HCT116 (cell line): Measurements from ENCODE around the gene CDC42BPB. TPM values are rescaled to one million over a fixed set of nuclear protein-coding genes. Genes with fewer than 3 reads are reported as not detected.

Source experiments
- ATAC-seq: fragments of 200-7000 bp; cut with Tn5 transposase; 2 replicates; pipeline ENCODE4 v1.9.1; 2020; ENCODE audit warnings: mild to moderate bottlenecking, moderate library complexity
- BruUV-seq: library from RNA; stranded (reverse); fragments of 400-500 nt; replicated peaks from 2 replicates; lab custom pipeline; 2021; lab: Mats Ljungman, UMichigan
- CTCF ChIA-PET: fragments of 300-600 bp; sonication (Branson Sonifier 250); formaldehyde crosslinking; loops from one replicate; lab custom pipeline; 2021; ENCODE audit warnings: antibody characterized with exemption; lab: Charles Lee
- POLR2A ChIA-PET: fragments of 300-600, 350-600 bp; sonication (Branson Sonifier 250); formaldehyde crosslinking; loops from one replicate; lab custom pipeline; 2021; ENCODE audit warnings: antibody characterized with exemption; lab: Charles Lee
- RAD21 ChIA-PET, 2 experiments: fragments of 300-600 bp; sonication (Branson Sonifier 250); formaldehyde crosslinking; loops; one replicate each; lab custom pipeline; 2023; ENCODE audit warnings: low total read pairs in 2 of 2; ENCODE audit not compliant: uncharacterized antibody in 2 of 2, unreplicated experiment in 2 of 2, low non-redundant PET in 1 of 2; lab: Charles Lee
- DNase-seq: peaks from one replicate; pipeline ENCODE4 v3.0.0-alpha.2; 2010; ENCODE audit warnings: low read depth, low spot score
- H2AFZ ChIP-seq: fragments of 200-600 bp; shearing (Covaris generic), sonication (generic); 2 replicates; pipeline ENCODE4 v1.6.1; 2017; ENCODE audit warnings: low read depth, mixed run types, mixed read lengths, antibody characterized with exemption, low read length; ENCODE audit not compliant: poor library complexity, severe bottlenecking
- H3K27ac ChIP-seq: 2 replicates; pipeline ENCODE4 v1.5.1; 2012; ENCODE audit warnings: low read depth, low read length
- H3K27me3 ChIP-seq: fragments of 200-600 bp; sonication (generic); 2 replicates; pipeline ENCODE4 v1.6.1; 2016; ENCODE audit warnings: mixed run types, low read length, mixed read lengths; ENCODE audit not compliant: insufficient read depth
- H3K36me3 ChIP-seq, 2 experiments: fragments of 200-500 bp in 1 of 2; fragments of 200-600 bp in 1 of 2; sonication (Bioruptor generic) in 1 of 2; sonication (generic) in 1 of 2; 2 replicates each; pipeline versions ENCODE4 v1.5.1 to v1.6.1; 2014 to 2016; ENCODE audit warnings: low read length in 2 of 2, inconsistent platforms in 1 of 2, mixed read lengths in 1 of 2, mixed run types in 1 of 2; ENCODE audit not compliant: insufficient read depth in 2 of 2, control insufficient read depth in 1 of 2
- H3K4me1 ChIP-seq, 2 experiments: fragments of 200-600 bp in 1 of 2; sonication (generic) in 1 of 2; 2 replicates each; pipeline versions ENCODE4 v1.5.1 to v1.6.1; 2012 to 2017; ENCODE audit warnings: low read length in 2 of 2, inconsistent platforms in 1 of 2, mild to moderate bottlenecking in 1 of 2, mixed read lengths in 1 of 2, mixed run types in 1 of 2, moderate library complexity in 1 of 2; ENCODE audit not compliant: insufficient read depth in 2 of 2, control insufficient read depth in 1 of 2
- H3K4me2 ChIP-seq: fragments of 200-600 bp; sonication (generic); 2 replicates; pipeline ENCODE4 v1.6.1; 2017; ENCODE audit warnings: mixed run types, low read length, mixed read lengths
- H3K4me3 ChIP-seq, 2 experiments: fragments of 200-600 bp in 1 of 2; sonication (generic) in 1 of 2; replicated peaks in 1 of 2; 2 replicates each; pipeline ENCODE4 v1.5.1; 2011 to 2016; ENCODE audit warnings: low read length in 2 of 2, control low read depth in 1 of 2, low read depth in 1 of 2, mild to moderate bottlenecking in 1 of 2, mixed read lengths in 1 of 2, mixed run types in 1 of 2
- H3K79me2 ChIP-seq: fragments of 200-600 bp; sonication (generic); 2 replicates; pipeline ENCODE4 v1.6.1; 2017; ENCODE audit warnings: mild to moderate bottlenecking, mixed run types, low read length, moderate library complexity, mixed read lengths; ENCODE audit not compliant: insufficient read depth
- H3K9ac ChIP-seq: fragments of 200-600 bp; sonication (generic); 2 replicates; pipeline ENCODE4 v1.6.1; 2016; ENCODE audit warnings: low read length, mixed read lengths
- H3K9me2 ChIP-seq: fragments of 200-600 bp; sonication (generic), shearing (Covaris generic); 2 replicates; pipeline ENCODE4 v1.6.1; 2017; ENCODE audit warnings: mixed run types, mild to moderate bottlenecking, moderate library complexity; ENCODE audit not compliant: insufficient read depth
- H3K9me3 ChIP-seq, 2 experiments: fragments of 200-500 bp in 1 of 2; fragments of 200-600 bp in 1 of 2; sonication (Bioruptor generic) in 1 of 2; sonication (generic) in 1 of 2; 2 replicates each; pipeline ENCODE4 v1.6.1; 2014 to 2017; ENCODE audit warnings: low read length in 2 of 2, mixed read lengths in 2 of 2, inconsistent platforms in 1 of 2, low read depth in 1 of 2, mild to moderate bottlenecking in 1 of 2, mixed run types in 1 of 2, moderate library complexity in 1 of 2; ENCODE audit not compliant: control insufficient read depth in 1 of 2, insufficient read depth in 1 of 2
- H4K20me1 ChIP-seq: fragments of 200-600 bp; sonication (generic), shearing (Covaris generic); 2 replicates; pipeline ENCODE4 v1.6.1; 2017; ENCODE audit warnings: mixed run types, mild to moderate bottlenecking, moderate library complexity; ENCODE audit not compliant: insufficient read depth
- CEBPB ChIP-seq: IDR thresholded peaks from 2 replicates; pipeline ENCODE4 v1.6.1; 2012; ENCODE audit warnings: low read depth
- ELF1 ChIP-seq: IDR thresholded peaks from 2 replicates; pipeline ENCODE4 v1.6.1; 2012; ENCODE audit warnings: low read depth, borderline replicate concordance
- EZH2phosphoT487 ChIP-seq: fragments of 200-600 bp; IDR thresholded peaks from 2 replicates; pipeline ENCODE4 v1.6.1; 2018; ENCODE audit warnings: antibody characterized with exemption, borderline replicate concordance
- FOSL1 ChIP-seq: IDR thresholded peaks from 2 replicates; pipeline ENCODE4 v1.6.1; 2012; ENCODE audit warnings: low read depth
- JUND ChIP-seq: IDR thresholded peaks from 2 replicates; pipeline ENCODE4 v1.6.1; 2012
- POLR2A ChIP-seq: IDR thresholded peaks from 2 replicates; pipeline ENCODE4 v1.7.0; 2011; ENCODE audit warnings: borderline replicate concordance; ENCODE audit not compliant: insufficient read depth, insufficient read length; ENCODE audit errors: extremely low read depth
- POLR2AphosphoS5 ChIP-seq: IDR thresholded peaks from 2 replicates; pipeline ENCODE4 v1.6.1; 2011; ENCODE audit warnings: mild to moderate bottlenecking, low read depth, low read length, moderate library complexity
- RAD21 ChIP-seq: IDR thresholded peaks from 2 replicates; pipeline ENCODE4 v1.6.1; 2012; ENCODE audit warnings: low read depth, mild to moderate bottlenecking
- SIN3A ChIP-seq: IDR thresholded peaks from 2 replicates; pipeline ENCODE4 v1.6.1; 2012; ENCODE audit warnings: low read depth
- SP1 ChIP-seq: IDR thresholded peaks from 2 replicates; pipeline ENCODE4 v1.6.1; 2012; ENCODE audit warnings: low read depth
- TCF7L2 ChIP-seq: IDR thresholded peaks from 2 replicates; pipeline ENCODE4 v1.7.0; 2011; ENCODE audit warnings: borderline replicate concordance, inconsistent platforms; ENCODE audit not compliant: insufficient read depth, insufficient read length; ENCODE audit errors: extremely low read depth
- YY1 ChIP-seq: IDR thresholded peaks from 2 replicates; pipeline ENCODE4 v1.6.1; 2011; ENCODE audit warnings: low read length, low read depth, moderate library complexity, mild to moderate bottlenecking; ENCODE audit not compliant: insufficient replicate concordance; ENCODE audit errors: extremely low read depth
- ZFX ChIP-seq: fragments of 450-650 bp; IDR thresholded peaks from 2 replicates; pipeline ENCODE4 v1.6.1; 2017
- ZNF274 ChIP-seq: fragments of 200-500 bp; sonication (Bioruptor generic); IDR thresholded peaks from 2 replicates; pipeline ENCODE4 v1.6.1; 2014; ENCODE audit warnings: mild to moderate bottlenecking, low read depth, low read length, inconsistent platforms
- intact Hi-C: fragments of 100-400 bp; cut with micrococcal nuclease; formaldehyde crosslinking; loops from 2 replicates; pipeline ENCODE4 v1.10.0; 2022
- total RNA-seq: library from RNA; stranded (reverse); gene quantifications from one replicate; pipeline ENCODE4 v1.2.1, GENCODE V29; 2021; ENCODE audit not compliant: unreplicated experiment
- TF ChIP-seq, protein P1 (sequence below): IDR thresholded peaks from 2 replicates; pipeline ENCODE4 v1.6.1; 2012; ENCODE audit warnings: low read depth
- TF ChIP-seq, protein P2 (sequence below): IDR thresholded peaks from 2 replicates; pipeline ENCODE4 v1.6.1; 2012
- TF ChIP-seq, protein P3 (sequence below): IDR thresholded peaks from 2 replicates; pipeline ENCODE4 v1.6.1; 2011; ENCODE audit warnings: mild to moderate bottlenecking, low read length, moderate library complexity; ENCODE audit not compliant: insufficient replicate concordance; ENCODE audit errors: extremely low read depth
- TF ChIP-seq, protein P4 (sequence below), 3 experiments: fragments of 200-600 bp in 1 of 3; sonication (generic) in 1 of 3; IDR thresholded peaks in 2 of 3; conservative IDR thresholded peaks in 1 of 3; 2 replicates each; pipeline ENCODE4 v1.5.1; 2012 to 2017; ENCODE audit warnings: low read depth in 2 of 3, low read length in 2 of 3, antibody characterized with exemption in 1 of 3, borderline replicate concordance in 1 of 3, control low read depth in 1 of 3, mild to moderate bottlenecking in 1 of 3, mixed read lengths in 1 of 3, mixed run types in 1 of 3, moderate library complexity in 1 of 3; ENCODE audit not compliant: insufficient read depth in 1 of 3

Gene CDC42BPB
- total RNA-seq, 1 experiment from 2014 or later, result 85.6 TPM

DNA sequence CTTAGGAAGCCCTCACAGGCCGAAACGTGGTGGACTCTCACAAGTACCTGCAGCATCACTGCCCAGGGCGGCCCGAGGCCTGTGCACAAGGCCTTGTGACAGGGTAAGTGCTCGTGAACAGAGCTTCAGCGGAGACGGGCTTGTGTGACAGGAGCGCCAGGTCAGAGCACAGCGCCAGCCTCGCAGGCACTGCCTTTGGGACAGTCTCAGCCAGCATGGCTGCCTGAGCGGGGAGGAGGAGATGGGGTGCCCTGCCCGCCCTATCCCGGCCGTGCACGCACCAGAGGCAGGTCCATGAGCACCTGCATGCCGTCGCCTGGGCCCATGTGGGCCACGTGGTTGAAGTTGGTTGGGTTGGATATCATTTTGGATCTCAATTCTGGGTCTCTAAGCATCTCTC, 118.0 kb downstream of the CDC42BPB start:
- RAD21 ChIA-PET, result no interaction called here
- H3K79me2 ChIP-seq, result no peaks in the 10 kb centered on the region
- intact Hi-C loops, result no loop called here
- no peak overlapping the region for H3K4me2 ChIP-seq
- no peaks in the 10 kb centered on the region for H4K20me1 ChIP-seq
- H3K9me3 ChIP-seq, result no peaks in the 10 kb centered on the region
- H3K9ac ChIP-seq, result no peak overlapping the region
- peaks cover 14 to 25% of the 10 kb centered on the region in 2 experiments; a peak in 2 of 4 replicates for H3K36me3 ChIP-seq
- TF ChIP-seq, protein P1, sequence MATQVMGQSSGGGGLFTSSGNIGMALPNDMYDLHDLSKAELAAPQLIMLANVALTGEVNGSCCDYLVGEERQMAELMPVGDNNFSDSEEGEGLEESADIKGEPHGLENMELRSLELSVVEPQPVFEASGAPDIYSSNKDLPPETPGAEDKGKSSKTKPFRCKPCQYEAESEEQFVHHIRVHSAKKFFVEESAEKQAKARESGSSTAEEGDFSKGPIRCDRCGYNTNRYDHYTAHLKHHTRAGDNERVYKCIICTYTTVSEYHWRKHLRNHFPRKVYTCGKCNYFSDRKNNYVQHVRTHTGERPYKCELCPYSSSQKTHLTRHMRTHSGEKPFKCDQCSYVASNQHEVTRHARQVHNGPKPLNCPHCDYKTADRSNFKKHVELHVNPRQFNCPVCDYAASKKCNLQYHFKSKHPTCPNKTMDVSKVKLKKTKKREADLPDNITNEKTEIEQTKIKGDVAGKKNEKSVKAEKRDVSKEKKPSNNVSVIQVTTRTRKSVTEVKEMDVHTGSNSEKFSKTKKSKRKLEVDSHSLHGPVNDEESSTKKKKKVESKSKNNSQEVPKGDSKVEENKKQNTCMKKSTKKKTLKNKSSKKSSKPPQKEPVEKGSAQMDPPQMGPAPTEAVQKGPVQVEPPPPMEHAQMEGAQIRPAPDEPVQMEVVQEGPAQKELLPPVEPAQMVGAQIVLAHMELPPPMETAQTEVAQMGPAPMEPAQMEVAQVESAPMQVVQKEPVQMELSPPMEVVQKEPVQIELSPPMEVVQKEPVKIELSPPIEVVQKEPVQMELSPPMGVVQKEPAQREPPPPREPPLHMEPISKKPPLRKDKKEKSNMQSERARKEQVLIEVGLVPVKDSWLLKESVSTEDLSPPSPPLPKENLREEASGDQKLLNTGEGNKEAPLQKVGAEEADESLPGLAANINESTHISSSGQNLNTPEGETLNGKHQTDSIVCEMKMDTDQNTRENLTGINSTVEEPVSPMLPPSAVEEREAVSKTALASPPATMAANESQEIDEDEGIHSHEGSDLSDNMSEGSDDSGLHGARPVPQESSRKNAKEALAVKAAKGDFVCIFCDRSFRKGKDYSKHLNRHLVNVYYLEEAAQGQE, result no peak
- TF ChIP-seq FOSL1 (no peak), YY1 (no peak), EZH2phosphoT487 (no peak), SP1 (no peak), POLR2A (no peak), ZNF274 (no peak), POLR2AphosphoS5 (no peak), RAD21 (no peak), ZFX (no peak), JUND (no peak), CEBPB (no peak), TCF7L2 (no peak), SIN3A (no peak), ELF1 (no peak)
- TF ChIP-seq, protein P2, sequence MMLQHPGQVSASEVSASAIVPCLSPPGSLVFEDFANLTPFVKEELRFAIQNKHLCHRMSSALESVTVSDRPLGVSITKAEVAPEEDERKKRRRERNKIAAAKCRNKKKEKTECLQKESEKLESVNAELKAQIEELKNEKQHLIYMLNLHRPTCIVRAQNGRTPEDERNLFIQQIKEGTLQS, result no peak
- TF ChIP-seq, protein P3, sequence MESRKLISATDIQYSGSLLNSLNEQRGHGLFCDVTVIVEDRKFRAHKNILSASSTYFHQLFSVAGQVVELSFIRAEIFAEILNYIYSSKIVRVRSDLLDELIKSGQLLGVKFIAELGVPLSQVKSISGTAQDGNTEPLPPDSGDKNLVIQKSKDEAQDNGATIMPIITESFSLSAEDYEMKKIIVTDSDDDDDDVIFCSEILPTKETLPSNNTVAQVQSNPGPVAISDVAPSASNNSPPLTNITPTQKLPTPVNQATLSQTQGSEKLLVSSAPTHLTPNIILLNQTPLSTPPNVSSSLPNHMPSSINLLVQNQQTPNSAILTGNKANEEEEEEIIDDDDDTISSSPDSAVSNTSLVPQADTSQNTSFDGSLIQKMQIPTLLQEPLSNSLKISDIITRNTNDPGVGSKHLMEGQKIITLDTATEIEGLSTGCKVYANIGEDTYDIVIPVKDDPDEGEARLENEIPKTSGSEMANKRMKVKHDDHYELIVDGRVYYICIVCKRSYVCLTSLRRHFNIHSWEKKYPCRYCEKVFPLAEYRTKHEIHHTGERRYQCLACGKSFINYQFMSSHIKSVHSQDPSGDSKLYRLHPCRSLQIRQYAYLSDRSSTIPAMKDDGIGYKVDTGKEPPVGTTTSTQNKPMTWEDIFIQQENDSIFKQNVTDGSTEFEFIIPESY, result no peak
- TF ChIP-seq, protein P4, sequence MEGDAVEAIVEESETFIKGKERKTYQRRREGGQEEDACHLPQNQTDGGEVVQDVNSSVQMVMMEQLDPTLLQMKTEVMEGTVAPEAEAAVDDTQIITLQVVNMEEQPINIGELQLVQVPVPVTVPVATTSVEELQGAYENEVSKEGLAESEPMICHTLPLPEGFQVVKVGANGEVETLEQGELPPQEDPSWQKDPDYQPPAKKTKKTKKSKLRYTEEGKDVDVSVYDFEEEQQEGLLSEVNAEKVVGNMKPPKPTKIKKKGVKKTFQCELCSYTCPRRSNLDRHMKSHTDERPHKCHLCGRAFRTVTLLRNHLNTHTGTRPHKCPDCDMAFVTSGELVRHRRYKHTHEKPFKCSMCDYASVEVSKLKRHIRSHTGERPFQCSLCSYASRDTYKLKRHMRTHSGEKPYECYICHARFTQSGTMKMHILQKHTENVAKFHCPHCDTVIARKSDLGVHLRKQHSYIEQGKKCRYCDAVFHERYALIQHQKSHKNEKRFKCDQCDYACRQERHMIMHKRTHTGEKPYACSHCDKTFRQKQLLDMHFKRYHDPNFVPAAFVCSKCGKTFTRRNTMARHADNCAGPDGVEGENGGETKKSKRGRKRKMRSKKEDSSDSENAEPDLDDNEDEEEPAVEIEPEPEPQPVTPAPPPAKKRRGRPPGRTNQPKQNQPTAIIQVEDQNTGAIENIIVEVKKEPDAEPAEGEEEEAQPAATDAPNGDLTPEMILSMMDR (IDR thresholded peaks at IDR 0.05 in 2 of 3, conservative IDR thresholded peaks at IDR 0.05 in 1 of 3; ENCODE audit: borderline replicate concordance in 1 of 3, insufficient read depth in 1 of 3, low read depth in 2 of 3, low read length in 2 of 3), result no peak
- TF ChIP-seq, all 23 proteins: peak for 0
- ATAC-seq, result no peak
- Histone ChIP-seq H3K27me3 (no peaks in the 10 kb centered on the region), H3K9me2 (no peaks in the 10 kb centered on the region), H3K4me3 (no peak overlapping the region), H3K27ac (no peak overlapping the region), H3K4me1 (no peaks in the 10 kb centered on the region), H2AFZ (no peak overlapping the region)
- CTCF ChIA-PET, result no interaction called here
- DNase-seq, result no peak
- no TSS peak for BruUV-seq
- POLR2A ChIA-PET, result no interaction called here
